ENCODE results near the gene PPP1R1B.
A peak's percentile ranks its signal among the peaks of the same experiment; 100 is the strongest.

Gene PPP1R1B

GRCh38 chr17:39600288-39600996 lies 26.3 kb upstream of the PPP1R1B start:
- no peak for DNase-seq (ENCODE audit: low spot score)

- no peak for DNase-seq (ENCODE audit: low spot score)
These were observed 25.7 kb upstream of the PPP1R1B start for GRCh38 chr17:39600997-39601597.

DNA sequence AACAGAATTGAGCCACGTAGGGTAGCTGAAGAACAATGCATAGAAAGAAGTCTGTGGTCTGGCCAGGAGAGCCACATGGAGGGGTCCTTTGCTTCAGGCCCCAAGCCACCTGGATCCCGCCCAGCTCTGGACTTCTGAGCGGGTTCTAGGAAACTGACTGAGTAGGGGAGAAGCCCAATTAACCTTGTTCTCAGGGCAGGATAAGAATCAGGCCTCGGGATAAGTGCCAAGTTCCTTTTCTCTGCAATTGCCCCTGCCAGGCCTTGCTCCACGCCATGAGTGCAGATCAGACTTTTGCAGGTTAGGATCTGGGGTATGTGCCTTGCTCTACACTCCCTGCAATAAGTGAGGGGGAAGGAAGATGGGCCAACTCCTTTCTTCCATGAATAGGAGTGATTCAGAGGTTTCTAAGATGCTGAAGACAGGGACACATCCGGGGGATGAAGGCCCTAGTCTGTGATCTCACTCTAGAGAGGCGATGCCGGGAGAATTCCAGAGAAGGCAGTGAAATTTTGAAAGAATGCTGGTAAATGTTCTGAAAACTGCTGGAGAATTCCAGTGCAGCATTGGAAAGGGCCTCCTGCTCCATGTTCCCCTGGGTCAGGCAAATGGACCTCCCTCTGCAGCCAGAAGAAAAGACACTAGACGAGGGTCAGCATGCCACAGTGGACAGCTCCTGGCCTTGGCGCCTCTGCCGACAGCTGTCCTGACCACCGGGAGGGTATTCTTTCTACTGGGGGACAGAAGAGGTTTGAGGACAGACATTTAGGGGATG lies 24.8 kb upstream of the PPP1R1B start:
- DNase-seq (ENCODE audit: low spot score): no peak

GRCh38 chr17:39602533-39603303 lies 24.0 kb upstream of the PPP1R1B start:
- DNase-seq (ENCODE audit: low spot score): no peak

DNA sequence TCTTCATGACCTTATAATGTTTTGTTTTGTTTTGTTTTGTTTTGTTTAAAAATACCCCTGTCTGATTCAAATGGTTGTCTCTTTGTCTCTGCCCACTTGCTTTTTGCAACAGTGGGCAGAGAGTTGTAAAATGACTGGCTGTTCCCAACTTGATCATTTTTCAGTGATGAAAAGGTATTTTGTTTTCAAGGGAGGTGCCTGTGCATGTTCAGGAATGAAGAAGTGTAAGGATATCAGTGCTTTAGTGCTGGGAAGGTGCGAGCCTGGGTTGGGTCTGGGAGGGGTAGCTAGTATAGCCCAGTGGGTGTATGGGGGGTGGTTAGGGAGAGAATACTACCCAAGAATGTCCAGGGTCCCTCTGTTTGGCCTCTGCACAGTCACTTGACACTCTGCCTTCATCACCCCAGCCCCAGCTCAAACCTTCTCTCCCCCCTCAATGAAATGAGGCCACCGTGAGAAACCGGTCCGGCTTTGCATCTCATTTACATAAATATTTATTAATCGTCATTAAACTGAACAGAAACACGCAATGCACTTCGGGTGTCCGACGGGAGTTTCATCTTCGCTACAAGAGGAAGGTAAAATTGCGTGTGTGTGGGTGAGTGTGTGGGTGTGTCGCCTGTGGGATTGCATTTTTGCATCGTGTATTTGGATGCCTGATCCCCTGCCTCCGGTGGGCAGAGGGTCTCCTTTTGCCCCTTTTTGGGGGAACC lies 23.3 kb upstream of the PPP1R1B start:
- DNase-seq (ENCODE audit: low spot score): no peak

- DNase-seq (ENCODE audit: low spot score): no peak
These were observed 21.8 kb upstream of the PPP1R1B start for GRCh38 chr17:39604911-39605491.

- no peak for DNase-seq (ENCODE audit: low spot score)
These were observed 21.0 kb upstream of the PPP1R1B start for GRCh38 chr17:39605492-39606433.

GRCh38 chr17:39606434-39607056 lies 20.2 kb upstream of the PPP1R1B start:
- DNase-seq (ENCODE audit: low spot score): no peak

DNA sequence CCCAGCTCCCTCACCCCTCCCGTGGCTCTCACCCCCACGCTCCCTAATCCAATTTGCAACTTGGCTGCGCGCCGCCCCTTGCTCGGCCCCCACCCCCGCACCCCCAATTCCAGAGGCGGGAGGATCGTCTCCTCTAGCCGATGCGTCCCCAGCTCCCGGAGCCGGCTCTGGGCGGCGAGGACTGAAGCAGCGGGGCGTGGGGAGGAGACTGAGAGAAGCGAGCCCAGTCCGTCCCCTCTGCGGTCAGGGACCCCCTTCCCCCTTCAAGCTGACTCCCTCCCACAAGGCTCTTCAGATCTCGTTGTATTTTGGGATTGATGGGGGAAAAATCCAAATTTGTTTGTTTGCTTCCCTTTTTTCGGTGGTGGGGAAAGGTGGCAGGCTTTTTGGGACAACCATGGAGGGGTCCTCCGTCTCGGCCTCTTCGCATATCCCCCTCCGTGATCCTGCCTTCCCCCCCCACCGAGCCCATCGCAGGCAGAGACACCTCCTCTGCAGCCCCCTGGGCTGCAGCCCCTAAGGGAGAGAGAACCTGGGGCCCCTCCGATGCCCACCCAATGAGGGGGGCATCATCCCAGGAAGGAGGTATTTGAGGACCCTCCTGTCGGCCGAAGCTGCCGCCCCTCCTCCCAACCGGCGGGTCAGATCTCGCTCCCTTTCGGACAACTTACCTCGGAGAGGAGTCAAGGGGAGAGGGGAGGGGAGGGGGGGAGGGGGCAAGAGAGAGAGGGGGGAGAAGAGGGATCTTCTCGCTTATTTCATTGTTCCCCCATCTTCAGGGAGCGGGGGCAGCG lies 19.5 kb upstream of the PPP1R1B start:
- no peak for DNase-seq (ENCODE audit: low spot score)

DNA sequence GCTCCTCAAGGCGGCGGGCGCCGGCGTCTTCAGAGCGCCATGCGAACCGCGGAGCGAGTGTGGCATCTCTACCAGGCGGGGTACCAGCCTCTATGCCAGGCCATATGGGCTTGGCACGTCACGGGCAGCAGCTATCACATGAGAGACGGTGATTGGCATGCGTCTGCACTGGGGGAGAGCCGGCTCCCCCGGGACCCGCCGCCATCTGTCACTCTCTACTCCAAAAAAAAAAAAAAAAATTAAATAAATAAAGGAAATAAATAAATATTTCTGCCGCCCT lies 19.0 kb upstream of the PPP1R1B start, which contains the start of gene NEUROD2:
Gene NEUROD2 (minus strand): TSS at position 70 of the 280 bp plus-strand sequence. CDS start 1,321 bp downstream, outside the sequence.
- no peak for DNase-seq (ENCODE audit: low spot score)

GRCh38 chr17:39608142-39608981 lies 18.4 kb upstream of the PPP1R1B start:
- DNase-seq (ENCODE audit: low spot score): peak; percentile 40

GRCh38 chr17:39609416-39610025 lies 17.2 kb upstream of the PPP1R1B start:
- DNase-seq (ENCODE audit: low spot score): no peak

DNA sequence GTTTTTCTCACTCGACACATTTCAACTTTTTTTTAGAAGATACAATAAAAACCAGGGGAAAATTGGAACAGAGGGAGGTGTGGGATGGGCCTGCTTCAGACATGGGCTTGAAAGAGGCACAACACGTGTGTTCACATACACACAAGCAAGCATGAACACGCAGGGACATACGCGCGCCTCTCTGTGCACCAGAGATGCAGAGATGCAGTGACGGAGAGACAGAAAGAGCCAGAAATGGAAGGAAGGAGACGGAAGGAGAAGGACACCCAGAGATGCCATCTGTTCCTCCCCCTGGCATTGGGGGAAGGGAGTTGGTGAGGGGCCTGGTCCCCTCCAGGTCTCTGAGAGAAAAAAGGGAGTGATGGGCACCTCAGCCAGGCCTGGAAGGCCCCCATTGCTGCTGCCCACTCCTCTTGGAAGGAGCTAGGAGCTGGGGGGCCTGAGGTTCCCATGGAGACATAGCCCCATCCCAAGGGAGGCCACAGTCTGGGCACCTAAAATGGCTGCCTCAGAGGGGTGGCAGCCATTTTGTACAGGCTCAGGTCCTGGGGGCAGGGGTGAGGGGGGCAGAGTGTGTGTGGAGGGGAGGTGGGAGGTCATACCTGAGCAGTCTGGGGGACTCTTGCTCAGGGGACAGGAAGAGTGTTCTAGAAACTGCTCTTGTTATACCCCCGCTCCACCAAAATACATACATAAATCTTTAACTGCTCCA lies 15.2 kb upstream of the PPP1R1B start:
- DNase-seq (ENCODE audit: low spot score): no peak

- no peak for DNase-seq (ENCODE audit: low spot score)
These were observed 14.4 kb upstream of the PPP1R1B start for GRCh38 chr17:39612291-39612894.

- DNase-seq (ENCODE audit: low spot score): no peak
These were observed 13.8 kb upstream of the PPP1R1B start for GRCh38 chr17:39612935-39613464.

GRCh38 chr17:39614545-39615157 lies 12.1 kb upstream of the PPP1R1B start:
- no peak for DNase-seq (ENCODE audit: low spot score)
